T-cell (primary cell): ENCODE data around the gene CD226. TPM values are rescaled to one million over a fixed set of nuclear protein-coding genes. Genes with fewer than 3 reads are reported as not detected.
"Not testable (repeated sequence)": the region's sequence is repeated elsewhere in the genome, so short reads cannot be mapped to it uniquely, and the experiment has no call there.

Experiments used
- ATAC-seq, 4 experiments: fragments of 200-7000 bp in 3 of 4; fragments of 150-1000 bp in 1 of 4; cut with Tn5 transposase; replicated peaks in 1 of 4; 1 replicate in 3 of 4; 2 replicates in 1 of 4; pipeline ENCODE4 v1.10.0; 2021; ENCODE audit warnings: moderate library complexity in 3 of 4, mild to moderate bottlenecking in 2 of 4, moderate number of reproducible peaks in 1 of 4
- CTCF ChIA-PET, 2 donors: fragments of 300-600 bp; sonication (Branson Sonifier 250); formaldehyde crosslinking; loops; one replicate each; lab custom pipeline; 2022; ENCODE audit warnings: antibody characterized with exemption in 2 of 2; lab: Charles Lee
- POLR2A ChIA-PET, 2 donors: fragments of 300-600 bp; sonication (Branson Sonifier 250); formaldehyde crosslinking; loops; one replicate each; lab custom pipeline; 2022; ENCODE audit warnings: antibody characterized with exemption in 2 of 2; lab: Charles Lee
- DNase-seq, 35 experiments: peaks; one replicate each; pipeline versions ENCODE4 v3.0.0 to v3.0.0-alpha.2; 2013 to 2023
- H3K27ac ChIP-seq: one replicate; pipeline ENCODE4 v1.5.1; 2013; ENCODE audit warnings: low read length
- H3K27me3 ChIP-seq, 2 experiments: replicated peaks in 1 of 2; 1 replicate in 1 of 2; 2 replicates in 1 of 2; pipeline versions ENCODE4 v1.6.1 to v1.7.0; 2013; ENCODE audit warnings: low read length in 1 of 2, mixed read lengths in 1 of 2; ENCODE audit not compliant: control insufficient read depth in 2 of 2, insufficient read depth in 2 of 2; ENCODE audit errors: extremely low read depth in 1 of 2
- H3K36me3 ChIP-seq, 2 donors: 1 replicate in 1 of 2; 2 replicates in 1 of 2; pipeline versions ENCODE4 v1.6.1 to v1.7.0; 2013; ENCODE audit warnings: low read length in 1 of 2; ENCODE audit not compliant: control insufficient read depth in 2 of 2, insufficient read depth in 1 of 2; ENCODE audit errors: extremely low read depth in 1 of 2
- H3K4me1 ChIP-seq, 2 experiments: 1 replicate in 1 of 2; 2 replicates in 1 of 2; pipeline versions ENCODE4 v1.6.1 to v1.7.0; 2013; ENCODE audit warnings: low read length in 2 of 2, mixed read lengths in 1 of 2; ENCODE audit not compliant: insufficient read depth in 2 of 2, control insufficient read depth in 1 of 2; ENCODE audit errors: extremely low read depth in 1 of 2
- H3K4me3 ChIP-seq, 2 donors: 1 replicate in 1 of 2; 2 replicates in 1 of 2; pipeline versions ENCODE4 v1.5.1 to v1.7.0; 2013; ENCODE audit warnings: mild to moderate bottlenecking in 2 of 2, low read length in 1 of 2, moderate library complexity in 1 of 2; ENCODE audit not compliant: control insufficient read depth in 1 of 2; ENCODE audit errors: extremely low read depth in 1 of 2
- H3K9me3 ChIP-seq: 2 replicates; pipeline ENCODE4 v1.7.0; 2013
- H3K27ac Mint-ChIP-seq, 2 donors: one replicate each; pipeline ENCODE4 v1.8.0; 2020 to 2021; ENCODE audit warnings: mild to moderate bottlenecking in 2 of 2, mixed read lengths in 2 of 2
- H3K27me3 Mint-ChIP-seq, 2 donors: one replicate each; pipeline ENCODE4 v1.8.0; 2021 to 2022; ENCODE audit warnings: mixed read lengths in 2 of 2
- H3K36me3 Mint-ChIP-seq: one replicate; pipeline ENCODE4 v1.8.0; 2021; ENCODE audit warnings: mixed read lengths
- H3K4me1 Mint-ChIP-seq, 3 donors: one replicate each; pipeline ENCODE4 v1.8.0; 2020 to 2022; ENCODE audit warnings: mixed read lengths in 3 of 3, mild to moderate bottlenecking in 1 of 3
- H3K4me3 Mint-ChIP-seq, 3 donors: one replicate each; pipeline ENCODE4 v1.8.0; 2020 to 2022; ENCODE audit warnings: mild to moderate bottlenecking in 3 of 3, mixed read lengths in 3 of 3, moderate library complexity in 3 of 3
- H3K9me3 Mint-ChIP-seq, 3 donors: one replicate each; pipeline ENCODE4 v1.8.0; 2020 to 2022; ENCODE audit warnings: mixed read lengths in 3 of 3
- WGBS: methylation state at CpG from one replicate; pipeline ENCODE4 v1.1.5; 2013; ENCODE audit warnings: missing lambda C conversion rate; ENCODE audit not compliant: insufficient coverage; 5-methylcytosine and 5-hydroxymethylcytosine counted together
- total RNA-seq, 35 experiments: library from RNA in 6 of 35; stranded (reverse) in 6 of 35; fragments of 120-200 nt in 1 of 35; gene quantifications; one replicate each; pipeline versions ENCODE4 v1.2.1 to v1.2.4 and lab custom pipeline; 2013 to 2026

CD226 gene
- total RNA-seq, 5 donors from 2014 or later (not counting 1 experiment from before 2014, with no cell fraction given): 32.2 to 87.1 (median 57.4) TPM

DNA sequence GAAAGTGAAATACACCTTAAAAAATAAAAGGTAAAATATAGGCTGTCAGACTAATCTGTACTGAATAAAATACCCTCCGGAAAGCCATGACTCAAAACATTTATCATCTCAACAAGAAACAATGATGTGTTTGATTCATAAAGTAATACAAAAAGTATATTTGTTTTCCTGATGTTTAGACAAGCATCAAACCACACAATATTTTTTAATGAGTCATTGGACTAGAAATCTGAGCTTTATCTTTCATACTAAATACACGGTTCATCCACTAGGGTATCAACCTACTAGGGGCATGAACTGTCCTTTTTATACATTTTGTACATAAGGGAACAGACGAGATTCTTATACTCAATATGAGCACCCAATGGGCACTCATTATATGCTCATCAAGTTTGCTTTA lies 31.3 kb downstream of the CD226 start:
- Mint-ChIP-seq H3K4me3 (no peak overlapping the region), H3K9me3 (peaks cover 0 to 5% (median 0%) of the 10 kb centered on the region in 3 donors), H3K36me3 (peaks cover 46% of the 10 kb centered on the region), H3K27me3 (no peaks in the 10 kb centered on the region), H3K4me1 (peaks cover 66 to 84% (median 80%) of the 10 kb centered on the region in 3 donors), H3K27ac (peak overlapping the region; percentile 2 to 66)
- Histone ChIP-seq H3K4me1 (peaks cover 5 to 12% of the 10 kb centered on the region in 2 experiments), H3K27me3 (no peaks in the 10 kb centered on the region), H3K27ac (no peak overlapping the region), H3K9me3 (no peaks in the 10 kb centered on the region), H3K4me3 (no peak overlapping the region), H3K36me3 (peaks cover 7 to 13% of the 10 kb centered on the region in 2 donors)
- ATAC-seq (no peak), DNase-seq (no peak)
- ChIA-PET POLR2A (interaction anchor here in 1 of 2 donors (0.8 kb wide), 1 partner anchor 34 kb away, joined by 3 read pairs; no protein-coding TSS in a partner anchor), CTCF (interaction anchor here in 1 of 2 donors (0.5 kb wide), 1 partner anchor 38 kb away, joined by 6 read pairs; no protein-coding TSS in a partner anchor)
- WGBS: no CpG with 5 or more reads among the region's 3 CpGs

DNA sequence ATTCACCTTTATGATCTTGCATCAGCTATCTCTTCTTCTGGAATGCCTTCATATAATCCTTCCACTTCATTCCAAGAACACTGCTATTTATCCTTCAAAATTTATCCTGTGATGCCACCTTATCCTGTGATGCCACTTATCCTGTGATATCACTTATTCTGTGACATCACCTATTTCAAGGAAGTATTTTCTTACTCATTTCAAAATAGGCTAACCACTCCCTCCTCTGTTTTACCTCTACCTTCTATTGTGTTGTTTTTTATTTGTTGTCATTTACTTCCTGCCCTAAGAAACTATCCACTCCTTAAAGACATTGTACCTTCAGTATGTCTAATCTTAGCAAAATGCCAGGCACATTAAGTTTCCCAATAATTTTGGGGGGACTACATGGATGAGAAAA lies 38.8 kb downstream of the CD226 start:
- POLR2A ChIA-PET: interaction anchor here in 1 of 2 donors (1.1 kb wide), 1 partner anchor 45 kb away, joined by 3 read pairs; no protein-coding TSS in a partner anchor
- no peaks in the 10 kb centered on the region for H3K27me3 ChIP-seq
- CTCF ChIA-PET: interaction anchor here in 1 of 2 donors (1.1 kb wide), 1 partner anchor 51 kb away, joined by 6 read pairs; no protein-coding TSS in a partner anchor
- ATAC-seq (peak in 1 of 4 experiments; percentile 29), DNase-seq (no peak)
- peaks cover 2 to 7% of the 10 kb centered on the region in 2 donors for H3K36me3 ChIP-seq
- Mint-ChIP-seq H3K9me3 (no peaks in the 10 kb centered on the region), H3K27ac (peak overlapping the region; percentile 78 to 84), H3K4me3 (no peak overlapping the region), H3K27me3 (no peaks in the 10 kb centered on the region), H3K36me3 (peaks cover 48% of the 10 kb centered on the region), H3K4me1 (peaks cover 55 to 75% (median 69%) of the 10 kb centered on the region in 3 donors)
- H3K9me3 ChIP-seq: no peaks in the 10 kb centered on the region
- no peak overlapping the region for H3K4me3 ChIP-seq
- H3K4me1 ChIP-seq: peaks cover 11 to 19% of the 10 kb centered on the region in 2 experiments
- H3K27ac ChIP-seq: no peak overlapping the region

DNA sequence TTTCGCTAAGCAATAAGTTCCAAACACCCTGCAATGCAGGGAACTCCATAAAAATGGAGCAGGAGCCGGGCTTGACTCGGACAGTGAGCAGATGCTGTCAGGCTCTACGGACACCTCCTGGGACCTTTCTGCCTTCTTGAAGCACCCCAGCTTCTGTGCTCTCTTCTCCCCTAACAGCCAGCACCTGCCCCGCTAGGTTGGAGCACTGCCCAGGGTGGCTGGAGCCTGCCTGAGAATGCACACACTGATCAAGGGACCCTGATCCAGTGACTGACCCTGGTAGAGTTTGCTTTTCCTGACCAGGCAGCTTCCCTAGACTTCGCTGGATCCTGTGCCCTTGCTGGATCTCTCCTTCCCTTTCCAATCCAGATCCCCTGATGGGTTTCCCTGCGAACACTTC lies 40.9 kb downstream of the CD226 start:
- H3K4me1 Mint-ChIP-seq: peaks cover 47 to 72% (median 66%) of the 10 kb centered on the region in 3 donors

DNA sequence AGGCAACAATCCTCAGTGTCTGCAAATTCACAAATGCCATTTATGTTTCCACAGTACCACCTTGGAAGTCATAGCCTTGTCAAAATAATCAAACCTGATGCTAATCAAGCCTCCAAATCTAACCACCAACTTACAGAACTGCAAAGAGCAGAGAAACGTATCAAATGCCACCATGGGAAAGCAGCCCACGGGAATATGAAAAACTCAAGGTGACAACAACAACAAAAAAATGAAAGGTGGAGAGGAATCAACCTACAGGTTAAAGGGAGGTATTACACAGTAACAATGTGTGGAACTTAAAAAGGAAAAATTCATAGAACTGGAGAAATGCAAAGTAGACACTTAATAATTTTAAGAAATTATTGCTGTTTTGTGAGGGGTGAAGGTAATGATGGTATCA lies 46.7 kb downstream of the CD226 start:
- Mint-ChIP-seq H3K27me3 (no peaks in the 10 kb centered on the region), H3K9me3 (peaks cover 0 to 5% (median 2%) of the 10 kb centered on the region in 3 donors), H3K4me1 (peaks cover 49 to 72% (median 70%) of the 10 kb centered on the region in 3 donors), H3K27ac (peak overlapping the region; percentile 78 to 87), H3K36me3 (peaks cover 38% of the 10 kb centered on the region), H3K4me3 (no peak overlapping the region)
- ChIA-PET CTCF (no interaction called here), POLR2A (no interaction called here)
- Histone ChIP-seq H3K4me1 (peaks cover 24% of the 10 kb centered on the region in 2 experiments), H3K27me3 (no peaks in the 10 kb centered on the region), H3K4me3 (no peak overlapping the region), H3K36me3 (peaks cover 8 to 14% of the 10 kb centered on the region in 2 donors), H3K9me3 (no peaks in the 10 kb centered on the region), H3K27ac (no peak overlapping the region)
- ATAC-seq (no peak), DNase-seq (peak in 1 of 35 experiments; percentile 15)
- WGBS: no CpG with 5 or more reads among the region's 2 CpGs

More for the DNA sequence above, 40.9 kb downstream of the CD226 start:
- Histone ChIP-seq H3K9me3 (no peaks in the 10 kb centered on the region), H3K36me3 (peaks cover 6 to 21% of the 10 kb centered on the region in 2 donors), H3K4me1 (peaks cover 11 to 14% of the 10 kb centered on the region in 2 experiments), H3K4me3 (no peak overlapping the region), H3K27me3 (no peaks in the 10 kb centered on the region), H3K27ac (no peak overlapping the region)
- Mint-ChIP-seq H3K27me3 (no peaks in the 10 kb centered on the region), H3K36me3 (peaks cover 56% of the 10 kb centered on the region), H3K27ac (peak overlapping the region; percentile 25 to 73), H3K4me3 (no peak overlapping the region), H3K9me3 (no peaks in the 10 kb centered on the region)
- no peak for ATAC-seq
- POLR2A ChIA-PET: no interaction called here
- no peak for DNase-seq
- CTCF ChIA-PET: no interaction called here
- WGBS: 100% methylated on average over 7 of the region's 7 CpGs

DNA sequence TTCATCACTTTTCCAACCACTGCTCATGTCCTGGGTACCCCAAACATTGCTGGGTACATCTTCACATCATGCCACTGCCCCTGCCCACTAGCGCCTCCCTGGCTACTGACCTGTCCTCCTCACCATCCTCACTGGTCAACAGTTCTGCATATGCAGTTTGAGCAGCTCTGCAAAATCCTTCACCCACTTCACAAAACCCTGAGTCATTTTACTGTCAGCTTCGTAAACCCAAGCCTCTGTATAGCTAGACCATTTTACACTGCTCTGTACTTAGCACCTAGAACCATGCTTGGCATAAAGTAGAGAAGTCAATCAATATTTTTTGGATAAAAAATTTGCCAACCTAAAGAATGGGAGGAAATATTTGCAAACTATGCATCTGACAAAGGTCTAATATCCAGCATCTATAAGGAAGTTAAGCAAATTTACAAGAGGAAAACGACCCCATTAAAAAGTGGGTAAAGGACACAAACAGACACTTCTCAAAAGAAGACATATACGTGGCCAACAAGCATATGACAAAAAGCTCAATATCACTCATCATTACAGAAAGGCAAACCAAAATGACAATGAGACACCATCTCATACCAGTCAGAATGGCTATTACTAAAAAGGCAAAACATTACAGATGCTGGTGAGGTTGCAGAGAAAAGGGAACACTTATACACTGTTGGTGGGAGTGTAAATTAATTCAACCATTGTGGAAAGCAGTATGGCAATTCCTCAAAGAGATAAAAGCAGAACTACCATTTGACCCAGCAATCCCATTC lies 48.3 kb downstream of the CD226 start:
- not testable (repeated sequence) for H3K9me3 Mint-ChIP-seq, H3K27me3 Mint-ChIP-seq, H3K9me3 ChIP-seq, H3K27me3 ChIP-seq, H3K27ac ChIP-seq, DNase-seq, ATAC-seq, H3K4me3 ChIP-seq
- ChIA-PET POLR2A (interaction anchor here (0.6 to 0.8 kb wide), 3 partner anchors 33 to 313 kb away, joined by 3 read pairs; no protein-coding TSS in a partner anchor), CTCF (interaction anchor here (0.7 to 2.2 kb wide), 4 partner anchors 36 to 60 kb away, joined by 3 to 11 read pairs (median 4); no protein-coding TSS in a partner anchor)
- 44% methylated on average over 2 of the region's 4 CpGs for WGBS
- peaks cover 43 to 74% (median 72%) of the 10 kb centered on the region in 3 donors for H3K4me1 Mint-ChIP-seq
- H3K36me3 Mint-ChIP-seq: peaks cover 39% of the 10 kb centered on the region
- Histone ChIP-seq H3K4me1 (peaks cover 24 to 36% of the 10 kb centered on the region in 2 experiments), H3K36me3 (peaks cover 8 to 20% of the 10 kb centered on the region in 2 donors)
- peak overlapping the region; percentile 89 to 96 for H3K27ac Mint-ChIP-seq
- peak overlapping the region; percentile 40 to 55 (median 51) for H3K4me3 Mint-ChIP-seq

DNA sequence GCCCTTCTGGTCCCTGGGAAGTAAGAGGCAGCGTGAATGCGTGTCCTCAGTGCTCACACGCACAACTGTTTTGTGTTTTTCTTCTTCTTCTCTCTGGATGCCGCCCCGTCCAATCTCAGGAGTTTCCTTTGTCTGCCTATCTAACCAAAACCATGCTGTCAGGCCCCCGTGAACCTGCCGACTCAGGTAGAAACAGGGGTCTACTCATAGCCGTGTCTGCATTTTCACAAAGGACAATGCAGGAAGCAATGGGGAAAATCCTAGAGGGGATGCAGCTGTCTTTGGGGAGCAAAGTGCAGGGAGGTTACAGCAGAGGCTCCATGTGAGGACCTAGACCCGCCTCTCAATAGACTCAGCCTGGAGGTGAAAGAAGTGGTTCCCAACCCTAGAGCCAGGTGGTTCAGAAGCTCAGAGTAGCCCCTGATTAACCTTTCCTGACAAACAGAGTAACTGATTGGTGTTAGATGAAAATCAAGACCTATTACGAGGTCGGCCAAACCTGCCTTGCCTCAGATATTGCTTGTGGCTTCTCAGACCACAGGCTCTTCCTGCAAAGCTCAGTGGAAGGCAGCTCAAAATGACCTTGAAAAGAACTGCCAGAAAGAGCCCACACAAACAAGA lies 49.3 kb downstream of the CD226 start:
- Histone ChIP-seq H3K27ac (peak overlapping the region; percentile 92), H3K9me3 (no peaks in the 10 kb centered on the region), H3K4me3 (peak overlapping the region; percentile 28 to 46), H3K27me3 (no peaks in the 10 kb centered on the region), H3K36me3 (peaks cover 2 to 18% of the 10 kb centered on the region in 2 donors), H3K4me1 (peaks cover 24 to 38% of the 10 kb centered on the region in 2 experiments)
- DNase-seq (peak in 12 of 35 experiments; percentile 2 to 59 (median 14)), ATAC-seq (peak; percentile 53 to 62 (median 55))
- Mint-ChIP-seq H3K4me3 (peak overlapping the region; percentile 79 to 81 (median 79)), H3K27me3 (no peaks in the 10 kb centered on the region), H3K4me1 (peaks cover 51 to 77% (median 74%) of the 10 kb centered on the region in 3 donors), H3K9me3 (peaks cover 0 to 5% (median 2%) of the 10 kb centered on the region in 3 donors), H3K36me3 (peaks cover 41% of the 10 kb centered on the region), H3K27ac (peak overlapping the region; percentile 96 to 98)
- ChIA-PET POLR2A (interaction anchor here in 1 of 2 donors (0.6 to 1.7 kb wide), 3 partner anchors 34 to 76 kb away, joined by 3 to 5 read pairs (median 3); no protein-coding TSS in a partner anchor), CTCF (interaction anchor here (0.7 to 2.2 kb wide), 5 partner anchors 37 to 595 kb away, joined by 3 to 11 read pairs (median 3); no protein-coding TSS in a partner anchor)
- 2% methylated on average over 7 of the region's 11 CpGs for WGBS
